ENCODE measurements around the gene EPN2.

Gene EPN2

GRCh38 chr17:19237389-19238166 lies 412 bp downstream of the EPN2 start:
- no peaks in the 10 kb centered on the region for H3K79me2 ChIP-seq (ENCODE audit: insufficient read depth, low read depth)
- peak overlapping the region; percentile 51; the same call in 1 of the 2 replicates for H3K9ac ChIP-seq
- H3K4me3 ChIP-seq (IDR thresholded peaks at IDR 0.05; ENCODE audit: insufficient read depth, low read depth, low read length): no peak overlapping the region
- no peak for TF ChIP-seq CTCF (conservative IDR thresholded peaks at IDR 0.05; ENCODE audit: low read depth, low read length)
- no peak overlapping the region for H3K27ac ChIP-seq
- peak overlapping the region; percentile 47 for H2AFZ ChIP-seq (ENCODE audit: low read depth)
- H3K36me3 ChIP-seq (ENCODE audit: insufficient read depth): no peaks in the 10 kb centered on the region
- no peaks in the 10 kb centered on the region for H3K27me3 ChIP-seq (ENCODE audit: insufficient read depth, low read depth)
- no peaks in the 10 kb centered on the region for H4K20me1 ChIP-seq (ENCODE audit: insufficient read depth)
- H3K4me1 ChIP-seq (ENCODE audit: low read depth, poor library complexity, severe bottlenecking): no peaks in the 10 kb centered on the region
- H3K4me2 ChIP-seq: peak overlapping the region; percentile 60

GRCh38 chr17:19238167-19238505 lies 970 bp downstream of the EPN2 start:
- Histone ChIP-seq H3K9ac (peak overlapping the region; percentile 51; the same call in 1 of the 2 replicates), H3K36me3 (ENCODE audit: insufficient read depth) (no peaks in the 10 kb centered on the region)
- no peak for TF ChIP-seq CTCF (conservative IDR thresholded peaks at IDR 0.05; ENCODE audit: low read depth, low read length)

GRCh38 chr17:19239544-19239943 lies 2.4 kb downstream of the EPN2 start:
- no peak overlapping the region for H2AFZ ChIP-seq (ENCODE audit: low read depth)
- no peaks in the 10 kb centered on the region for H3K79me2 ChIP-seq (ENCODE audit: insufficient read depth, low read depth)

More at GRCh38 chr17:19238167-19238505, 970 bp downstream of the EPN2 start:
- H2AFZ ChIP-seq (ENCODE audit: low read depth): peak overlapping the region; percentile 47
- H3K27ac ChIP-seq: no peak overlapping the region
- H3K27me3 ChIP-seq (ENCODE audit: insufficient read depth, low read depth): no peaks in the 10 kb centered on the region
- peak overlapping the region; percentile 60 for H3K4me2 ChIP-seq
- no peaks in the 10 kb centered on the region for H3K4me1 ChIP-seq (ENCODE audit: low read depth, poor library complexity, severe bottlenecking)
- H3K4me3 ChIP-seq (IDR thresholded peaks at IDR 0.05; ENCODE audit: insufficient read depth, low read depth, low read length): no peak overlapping the region
- no peaks in the 10 kb centered on the region for H4K20me1 ChIP-seq (ENCODE audit: insufficient read depth)
- H3K79me2 ChIP-seq (ENCODE audit: insufficient read depth, low read depth): no peaks in the 10 kb centered on the region

GRCh38 chr17:19242323-19242722 lies 5.2 kb downstream of the EPN2 start:
- Histone ChIP-seq H3K27me3 (ENCODE audit: insufficient read depth, low read depth) (no peaks in the 10 kb centered on the region), H3K79me2 (ENCODE audit: insufficient read depth, low read depth) (no peaks in the 10 kb centered on the region), H4K20me1 (ENCODE audit: insufficient read depth) (no peaks in the 10 kb centered on the region)

More at GRCh38 chr17:19239544-19239943, 2.4 kb downstream of the EPN2 start:
- Histone ChIP-seq H3K9ac (no peak overlapping the region), H3K36me3 (ENCODE audit: insufficient read depth) (no peaks in the 10 kb centered on the region), H3K27me3 (ENCODE audit: insufficient read depth, low read depth) (no peaks in the 10 kb centered on the region), H3K4me2 (no peak overlapping the region), H3K4me3 (IDR thresholded peaks at IDR 0.05; ENCODE audit: insufficient read depth, low read depth, low read length) (no peak overlapping the region), H3K4me1 (ENCODE audit: low read depth, poor library complexity, severe bottlenecking) (no peaks in the 10 kb centered on the region), H3K27ac (no peak overlapping the region), H4K20me1 (ENCODE audit: insufficient read depth) (no peaks in the 10 kb centered on the region)
- no peak for TF ChIP-seq CTCF (conservative IDR thresholded peaks at IDR 0.05; ENCODE audit: low read depth, low read length)

More at GRCh38 chr17:19242323-19242722, 5.2 kb downstream of the EPN2 start:
- H3K4me1 ChIP-seq (ENCODE audit: low read depth, poor library complexity, severe bottlenecking): peaks cover 5% of the 10 kb centered on the region
- TF ChIP-seq CTCF (conservative IDR thresholded peaks at IDR 0.05; ENCODE audit: low read depth, low read length): no peak
- no peak overlapping the region for H3K27ac ChIP-seq
- no peak overlapping the region for H3K9ac ChIP-seq
- H3K4me3 ChIP-seq (IDR thresholded peaks at IDR 0.05; ENCODE audit: insufficient read depth, low read depth, low read length): no peak overlapping the region
- H3K36me3 ChIP-seq (ENCODE audit: insufficient read depth): no peaks in the 10 kb centered on the region
- no peak overlapping the region for H2AFZ ChIP-seq (ENCODE audit: low read depth)
- H3K4me2 ChIP-seq: no peak overlapping the region

Measured in KMS-11 (cell line).